Gastroesophageal sphincter (tissue), 3 donors: Measurements from ENCODE around the gene CACNA1E.

ENCODE experiments used
- POLR2A ChIP-seq, 2 donors: fragments of 450-650 bp; IDR thresholded peaks; one replicate each; pipeline ENCODE4 v1.6.1; 2017; ENCODE audit warnings: antibody characterized with exemption in 2 of 2, mild to moderate bottlenecking in 2 of 2, moderate library complexity in 1 of 2
- POLR2AphosphoS5 ChIP-seq: sonication (generic); formaldehyde crosslinking; IDR thresholded peaks from one replicate; pipeline ENCODE4 v1.6.1; 2017; ENCODE audit warnings: antibody characterized with exemption
- TF ChIP-seq, protein P1 (sequence below), 4 experiments: fragments of 200-600 bp in 2 of 4; fragments of 450-650 bp in 2 of 4; sonication (generic) in 1 of 4; IDR thresholded peaks; one replicate each; pipeline ENCODE4 v1.5.1; 2017 to 2019; ENCODE audit warnings: antibody characterized with exemption in 4 of 4, mild to moderate bottlenecking in 2 of 4, moderate library complexity in 2 of 4

DNA sequence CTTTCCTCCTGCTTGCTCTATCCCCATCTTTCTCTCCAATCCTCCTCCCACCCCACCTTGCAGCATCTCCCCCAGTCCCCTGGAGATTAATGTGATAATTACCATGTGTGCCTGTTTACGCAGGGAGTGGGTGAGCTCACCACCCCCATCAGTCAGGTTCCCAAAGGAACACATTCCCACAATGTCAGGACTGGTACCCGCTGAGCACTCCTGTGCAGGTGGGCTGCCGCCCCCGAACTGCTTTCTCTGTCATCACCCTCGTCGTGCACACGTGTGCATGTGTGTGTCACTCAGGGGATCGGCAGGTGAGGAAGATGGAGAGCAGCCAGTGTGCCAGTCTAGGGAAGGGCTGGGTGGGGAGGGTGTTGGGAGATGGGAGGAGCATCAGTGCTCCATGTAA lies 163.4 kb downstream of the CACNA1E start:
- TF ChIP-seq, protein P1, sequence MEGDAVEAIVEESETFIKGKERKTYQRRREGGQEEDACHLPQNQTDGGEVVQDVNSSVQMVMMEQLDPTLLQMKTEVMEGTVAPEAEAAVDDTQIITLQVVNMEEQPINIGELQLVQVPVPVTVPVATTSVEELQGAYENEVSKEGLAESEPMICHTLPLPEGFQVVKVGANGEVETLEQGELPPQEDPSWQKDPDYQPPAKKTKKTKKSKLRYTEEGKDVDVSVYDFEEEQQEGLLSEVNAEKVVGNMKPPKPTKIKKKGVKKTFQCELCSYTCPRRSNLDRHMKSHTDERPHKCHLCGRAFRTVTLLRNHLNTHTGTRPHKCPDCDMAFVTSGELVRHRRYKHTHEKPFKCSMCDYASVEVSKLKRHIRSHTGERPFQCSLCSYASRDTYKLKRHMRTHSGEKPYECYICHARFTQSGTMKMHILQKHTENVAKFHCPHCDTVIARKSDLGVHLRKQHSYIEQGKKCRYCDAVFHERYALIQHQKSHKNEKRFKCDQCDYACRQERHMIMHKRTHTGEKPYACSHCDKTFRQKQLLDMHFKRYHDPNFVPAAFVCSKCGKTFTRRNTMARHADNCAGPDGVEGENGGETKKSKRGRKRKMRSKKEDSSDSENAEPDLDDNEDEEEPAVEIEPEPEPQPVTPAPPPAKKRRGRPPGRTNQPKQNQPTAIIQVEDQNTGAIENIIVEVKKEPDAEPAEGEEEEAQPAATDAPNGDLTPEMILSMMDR (IDR thresholded peaks at IDR 0.05), result no peak
- TF ChIP-seq POLR2A (IDR thresholded peaks at IDR 0.05), result no peak
- TF ChIP-seq POLR2AphosphoS5, result no peak
